ENCODE results near the gene ITGA6.

Gene ITGA6

GRCh38 chr2:172435606-172435911 is 8.2 kb downstream of the ITGA6 start:
- FAIRE-seq (no peak), DNase-seq (ENCODE audit: insufficient read length) (no peak)
- no peak for TF ChIP-seq POLR2AphosphoS5 (IDR thresholded peaks at IDR 0.05; ENCODE audit: low read depth, low read length)
- TF ChIP-seq POLR2A (IDR thresholded peaks at IDR 0.05; ENCODE audit: low read depth, low read length), result no peak
- no peak for TF ChIP-seq TAF1 (IDR thresholded peaks at IDR 0.05; ENCODE audit: borderline replicate concordance, low read depth, low read length)

- no peak for TF ChIP-seq TAF1 (IDR thresholded peaks at IDR 0.05; ENCODE audit: borderline replicate concordance, low read depth, low read length)
- no peak for TF ChIP-seq POLR2AphosphoS5 (IDR thresholded peaks at IDR 0.05; ENCODE audit: low read depth, low read length)
- TF ChIP-seq POLR2A (IDR thresholded peaks at IDR 0.05; ENCODE audit: low read depth, low read length), result no peak
- no peak for FAIRE-seq
- no peak for DNase-seq (ENCODE audit: insufficient read length)
Observed at GRCh38 chr2:172436889-172437288, 9.5 kb downstream of the ITGA6 start.

- no peak for FAIRE-seq
- DNase-seq (ENCODE audit: insufficient read length), result no peak
- TF ChIP-seq TAF1 (IDR thresholded peaks at IDR 0.05; ENCODE audit: borderline replicate concordance, low read depth, low read length) (no peak), POLR2A (IDR thresholded peaks at IDR 0.05; ENCODE audit: low read depth, low read length) (no peak), POLR2AphosphoS5 (IDR thresholded peaks at IDR 0.05; ENCODE audit: low read depth, low read length) (no peak)
Observed at GRCh38 chr2:172437419-172438341, 10.3 kb downstream of the ITGA6 start.

GRCh38 chr2:172438741-172439508 is 11.5 kb downstream of the ITGA6 start:
- TF ChIP-seq TAF1 (IDR thresholded peaks at IDR 0.05; ENCODE audit: borderline replicate concordance, low read depth, low read length) (no peak), POLR2AphosphoS5 (IDR thresholded peaks at IDR 0.05; ENCODE audit: low read depth, low read length) (no peak), POLR2A (IDR thresholded peaks at IDR 0.05; ENCODE audit: low read depth, low read length) (no peak)
- no peak for FAIRE-seq
- no peak for DNase-seq (ENCODE audit: insufficient read length)

GRCh38 chr2:172439509-172439860 is 12.1 kb downstream of the ITGA6 start:
- FAIRE-seq (no peak), DNase-seq (ENCODE audit: insufficient read length) (no peak)
- no peak for TF ChIP-seq POLR2A (IDR thresholded peaks at IDR 0.05; ENCODE audit: low read depth, low read length)
- no peak for TF ChIP-seq TAF1 (IDR thresholded peaks at IDR 0.05; ENCODE audit: borderline replicate concordance, low read depth, low read length)
- TF ChIP-seq POLR2AphosphoS5 (IDR thresholded peaks at IDR 0.05; ENCODE audit: low read depth, low read length), result no peak

- TF ChIP-seq POLR2A (IDR thresholded peaks at IDR 0.05; ENCODE audit: low read depth, low read length), result no peak
- no peak for TF ChIP-seq POLR2AphosphoS5 (IDR thresholded peaks at IDR 0.05; ENCODE audit: low read depth, low read length)
- TF ChIP-seq TAF1 (IDR thresholded peaks at IDR 0.05; ENCODE audit: borderline replicate concordance, low read depth, low read length), result no peak
- FAIRE-seq (no peak), DNase-seq (ENCODE audit: insufficient read length) (no peak)
Observed at GRCh38 chr2:172439911-172440310, 12.5 kb downstream of the ITGA6 start.

- no peak for FAIRE-seq
- TF ChIP-seq POLR2AphosphoS5 (IDR thresholded peaks at IDR 0.05; ENCODE audit: low read depth, low read length) (no peak), TAF1 (IDR thresholded peaks at IDR 0.05; ENCODE audit: borderline replicate concordance, low read depth, low read length) (no peak), POLR2A (IDR thresholded peaks at IDR 0.05; ENCODE audit: low read depth, low read length) (no peak)
- DNase-seq (ENCODE audit: insufficient read length), result no peak
Observed at GRCh38 chr2:172440795-172441194, 13.4 kb downstream of the ITGA6 start.

GRCh38 chr2:172442072-172442895 is 14.9 kb downstream of the ITGA6 start:
- TF ChIP-seq TAF1 (IDR thresholded peaks at IDR 0.05; ENCODE audit: borderline replicate concordance, low read depth, low read length) (no peak), POLR2A (IDR thresholded peaks at IDR 0.05; ENCODE audit: low read depth, low read length) (no peak), POLR2AphosphoS5 (IDR thresholded peaks at IDR 0.05; ENCODE audit: low read depth, low read length) (no peak)
- no peak for FAIRE-seq
- DNase-seq (ENCODE audit: insufficient read length), result no peak

GRCh38 chr2:172445851-172446250 is 18.5 kb downstream of the ITGA6 start:
- FAIRE-seq, result no peak
- DNase-seq (ENCODE audit: insufficient read length), result no peak
- no peak for TF ChIP-seq POLR2AphosphoS5 (IDR thresholded peaks at IDR 0.05; ENCODE audit: low read depth, low read length)
- no peak for TF ChIP-seq POLR2A (IDR thresholded peaks at IDR 0.05; ENCODE audit: low read depth, low read length)
- TF ChIP-seq TAF1 (IDR thresholded peaks at IDR 0.05; ENCODE audit: borderline replicate concordance, low read depth, low read length), result no peak

- DNase-seq (ENCODE audit: insufficient read length) (no peak), FAIRE-seq (no peak)
- no peak for TF ChIP-seq TAF1 (IDR thresholded peaks at IDR 0.05; ENCODE audit: borderline replicate concordance, low read depth, low read length)
Observed at GRCh38 chr2:172446474-172447063, 19.2 kb downstream of the ITGA6 start.

All from GM12892 (cell line).